Measurements from ENCODE around the gene GMEB2. TPM values are rescaled to one million over a fixed set of nuclear protein-coding genes. Genes with fewer than 3 reads are reported as not detected.
A peak's percentile ranks its signal among the peaks of the same experiment; 100 is the strongest.
"Not testable (repeated sequence)": the region's sequence is repeated elsewhere in the genome, so short reads cannot be mapped to it uniquely, and the experiment has no call there.

GMEB2 gene
- total RNA-seq, 1 donor from 2014 or later = 11.1 TPM

- DNase-seq (ENCODE audit: low spot score) = no peak
- intact Hi-C loops (cut with DNase I) = no loop called here
- peak; percentile 65 for ATAC-seq
Measured at GRCh38 chr20:63567386-63568169, 59.3 kb downstream of the GMEB2 start.

- ATAC-seq = peak; percentile 14
- intact Hi-C loops (cut with DNase I) = no loop called here
- no peak for DNase-seq (ENCODE audit: low spot score)
Measured at GRCh38 chr20:63567136-63567385, 59.8 kb downstream of the GMEB2 start.

GRCh38 chr20:63566395-63567135 lies 60.3 kb downstream of the GMEB2 start:
- ATAC-seq (peak; percentile 6), DNase-seq (ENCODE audit: low spot score) (no peak)
- intact Hi-C loops (cut with DNase I) = no loop called here

GRCh38 chr20:63565699-63566335 lies 61.1 kb downstream of the GMEB2 start:
- DNase-seq (ENCODE audit: low spot score) (no peak), ATAC-seq (no peak)
- intact Hi-C loops (cut with DNase I) = no loop called here

- intact Hi-C loops (cut with DNase I) = no loop called here
- no peak for ATAC-seq
- DNase-seq (ENCODE audit: low spot score) = no peak
Measured at GRCh38 chr20:63565021-63565698, 61.7 kb downstream of the GMEB2 start.

- DNase-seq (ENCODE audit: low spot score) = no peak
- no peak for ATAC-seq
- intact Hi-C loops (cut with DNase I) = no loop called here
Measured at GRCh38 chr20:63564036-63564810, 62.7 kb downstream of the GMEB2 start.

- no peak for DNase-seq (ENCODE audit: low spot score)
- intact Hi-C loops (cut with DNase I) = no loop called here
Measured at GRCh38 chr20:63563225-63563935, 63.5 kb downstream of the GMEB2 start.

GRCh38 chr20:63562461-63563224 lies 64.3 kb downstream of the GMEB2 start:
- no peak for DNase-seq (ENCODE audit: low spot score)
- intact Hi-C loops (cut with DNase I) = no loop called here
- ATAC-seq = no peak

More at GRCh38 chr20:63563225-63563935, 63.5 kb downstream of the GMEB2 start:
- no peak for ATAC-seq

GRCh38 chr20:63561624-63562396 lies 65.1 kb downstream of the GMEB2 start:
- ATAC-seq = no peak
- intact Hi-C loops (cut with DNase I) = no loop called here
- DNase-seq (ENCODE audit: low spot score) = no peak

- intact Hi-C loops (cut with DNase I) = no loop called here
- DNase-seq (ENCODE audit: low spot score) = no peak
- no peak for ATAC-seq
Measured at GRCh38 chr20:63560856-63561609, 65.9 kb downstream of the GMEB2 start.

- ATAC-seq (no peak), DNase-seq (ENCODE audit: low spot score) (no peak)
- intact Hi-C loops (cut with DNase I) = no loop called here
Measured at GRCh38 chr20:63560333-63560805, 66.5 kb downstream of the GMEB2 start.

- ATAC-seq; DNase-seq (ENCODE audit: low spot score); intact Hi-C loops (cut with DNase I): not testable (repeated sequence)
Measured at GRCh38 chr20:63559485-63560332, 67.2 kb downstream of the GMEB2 start.

GRCh38 chr20:63558804-63559484 lies 68.0 kb downstream of the GMEB2 start:
- DNase-seq (ENCODE audit: low spot score) (no peak), ATAC-seq (no peak)
- intact Hi-C loops (cut with DNase I) = no loop called here

- no peak for DNase-seq (ENCODE audit: low spot score)
- no peak for ATAC-seq
- intact Hi-C loops (cut with DNase I) = no loop called here
Measured at GRCh38 chr20:63557481-63557891, 69.4 kb downstream of the GMEB2 start.

Data from sciatic nerve (tissue), 2 donors.